Stimulated activated naive B cell treated with anti-CD40 and anti-IgM and Interleukin-4, amounts not matched to agents 10 μg/mL and 1 μg/mL and 100 μg/mL, for 72 hours (primary cell): ENCODE data around the gene SNAPC2.

ENCODE experiments used
- ATAC-seq, 2 donors: fragments of 150-1000 bp; cut with Tn5 transposase; replicated peaks; 2 replicates each; pipeline ENCODE4 v1.10.0; 2021; ENCODE audit warnings: moderate library complexity in 1 of 2
- DNase-seq: peaks from one replicate; pipeline ENCODE4 v3.0.0; 2021
- H3K27ac Mint-ChIP-seq: one replicate; pipeline ENCODE4 v1.8.0; 2022; ENCODE audit warnings: mild to moderate bottlenecking, mixed read lengths
- H3K27me3 Mint-ChIP-seq, 2 donors: one replicate each; pipeline ENCODE4 v1.8.0; 2022; ENCODE audit warnings: mixed read lengths in 2 of 2
- H3K36me3 Mint-ChIP-seq, 2 donors: one replicate each; pipeline ENCODE4 v1.8.0; 2022; ENCODE audit warnings: mixed read lengths in 2 of 2, mild to moderate bottlenecking in 1 of 2
- H3K4me1 Mint-ChIP-seq, 2 donors: one replicate each; pipeline ENCODE4 v1.8.0; 2022; ENCODE audit warnings: mixed read lengths in 2 of 2, mild to moderate bottlenecking in 1 of 2
- H3K4me3 Mint-ChIP-seq, 2 donors: one replicate each; pipeline ENCODE4 v1.8.0; 2022; ENCODE audit warnings: mild to moderate bottlenecking in 2 of 2, mixed read lengths in 2 of 2, moderate library complexity in 1 of 2
- H3K9me3 Mint-ChIP-seq, 2 donors: one replicate each; pipeline ENCODE4 v1.8.0; 2022; ENCODE audit warnings: mixed read lengths in 2 of 2, mild to moderate bottlenecking in 1 of 2

SNAPC2 gene

GRCh38 chr19:7919610-7920518 is at the start of gene SNAPC2:
TSS of gene SNAPC2 (plus strand) at chr19:7920338. CDS start at chr19:7920367, 29 bp downstream.
- Mint-ChIP-seq H3K9me3 (no peaks in the 10 kb centered on the region), H3K27ac (peak within 1 kb of the TSS; percentile 87), H3K36me3 (peaks cover 10 to 18% of the 10 kb centered on the region in 2 donors), H3K27me3 (peaks cover 31 to 53% of the 10 kb centered on the region in 2 donors), H3K4me3 (peak within 1 kb of the TSS; percentile 87 to 89), H3K4me1 (peaks cover 34 to 62% of the 10 kb centered on the region in 2 donors)
- peak; percentile 97 for DNase-seq
- peak; percentile 75 to 78 for ATAC-seq

GRCh38 chr19:7870571-7871436 is 49.3 kb upstream of the SNAPC2 start:
- DNase-seq: peak; percentile 64
- Mint-ChIP-seq H3K36me3 (no peaks in the 10 kb centered on the region), H3K9me3 (peaks cover 5% of the 10 kb centered on the region in 2 donors), H3K27ac (peak overlapping the region; percentile 83), H3K27me3 (peaks cover 52 to 71% of the 10 kb centered on the region in 2 donors), H3K4me1 (peaks cover 34 to 51% of the 10 kb centered on the region in 2 donors), H3K4me3 (peak overlapping the region; percentile 73 to 81)
- ATAC-seq: no peak

DNA sequence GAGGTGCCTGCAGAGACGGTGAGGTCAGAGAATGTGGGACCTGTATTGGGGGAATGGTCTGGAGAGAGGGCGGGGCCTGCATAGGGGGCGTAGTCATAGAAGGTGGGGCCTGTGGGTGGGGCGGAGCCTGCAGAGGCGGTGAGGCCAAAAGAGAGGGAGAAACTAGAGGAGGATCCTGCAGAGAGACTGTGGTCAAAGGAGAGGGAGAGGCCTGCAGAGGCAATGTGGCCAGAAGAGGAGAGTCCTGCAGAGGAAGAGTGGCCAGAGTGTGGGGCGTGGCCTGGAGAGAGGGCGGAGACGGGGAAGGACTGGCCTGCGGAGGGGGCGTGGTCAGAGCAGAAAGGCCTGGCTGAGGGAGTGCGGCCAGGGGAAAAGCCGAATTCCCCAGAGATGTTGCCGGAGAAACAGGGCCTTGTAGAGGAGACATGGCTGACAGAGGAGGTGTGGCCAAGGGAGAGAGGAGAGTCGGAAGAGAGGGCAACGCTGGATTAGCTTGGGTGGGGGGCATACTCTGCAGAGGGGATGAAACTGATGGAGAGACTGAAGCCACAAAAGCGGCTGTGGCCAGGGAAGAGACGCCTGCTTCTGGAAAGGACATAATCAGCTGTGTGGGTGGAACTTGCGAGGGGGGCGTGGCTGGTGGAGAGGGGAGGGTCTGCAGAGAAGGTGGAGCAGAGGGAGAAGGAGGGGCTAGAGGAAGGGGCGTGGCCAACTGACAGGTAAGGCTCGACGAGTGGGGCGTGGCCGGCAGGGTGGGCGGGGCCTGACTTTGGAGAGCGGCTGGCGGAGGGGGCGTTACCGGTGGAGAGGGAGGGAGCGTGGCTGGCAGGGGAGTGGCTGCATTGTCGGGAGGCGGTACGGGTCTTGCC is 48.5 kb upstream of the SNAPC2 start:
- Mint-ChIP-seq H3K4me3 (peak overlapping the region; percentile 73 to 81), H3K36me3 (no peaks in the 10 kb centered on the region), H3K4me1 (peaks cover 34 to 51% of the 10 kb centered on the region in 2 donors), H3K27ac (peak overlapping the region; percentile 83), H3K9me3 (peaks cover 5% of the 10 kb centered on the region in 2 donors), H3K27me3 (peaks cover 56 to 73% of the 10 kb centered on the region in 2 donors)
- peak; percentile 33 to 41 for ATAC-seq
- DNase-seq: peak; percentile 80

DNA sequence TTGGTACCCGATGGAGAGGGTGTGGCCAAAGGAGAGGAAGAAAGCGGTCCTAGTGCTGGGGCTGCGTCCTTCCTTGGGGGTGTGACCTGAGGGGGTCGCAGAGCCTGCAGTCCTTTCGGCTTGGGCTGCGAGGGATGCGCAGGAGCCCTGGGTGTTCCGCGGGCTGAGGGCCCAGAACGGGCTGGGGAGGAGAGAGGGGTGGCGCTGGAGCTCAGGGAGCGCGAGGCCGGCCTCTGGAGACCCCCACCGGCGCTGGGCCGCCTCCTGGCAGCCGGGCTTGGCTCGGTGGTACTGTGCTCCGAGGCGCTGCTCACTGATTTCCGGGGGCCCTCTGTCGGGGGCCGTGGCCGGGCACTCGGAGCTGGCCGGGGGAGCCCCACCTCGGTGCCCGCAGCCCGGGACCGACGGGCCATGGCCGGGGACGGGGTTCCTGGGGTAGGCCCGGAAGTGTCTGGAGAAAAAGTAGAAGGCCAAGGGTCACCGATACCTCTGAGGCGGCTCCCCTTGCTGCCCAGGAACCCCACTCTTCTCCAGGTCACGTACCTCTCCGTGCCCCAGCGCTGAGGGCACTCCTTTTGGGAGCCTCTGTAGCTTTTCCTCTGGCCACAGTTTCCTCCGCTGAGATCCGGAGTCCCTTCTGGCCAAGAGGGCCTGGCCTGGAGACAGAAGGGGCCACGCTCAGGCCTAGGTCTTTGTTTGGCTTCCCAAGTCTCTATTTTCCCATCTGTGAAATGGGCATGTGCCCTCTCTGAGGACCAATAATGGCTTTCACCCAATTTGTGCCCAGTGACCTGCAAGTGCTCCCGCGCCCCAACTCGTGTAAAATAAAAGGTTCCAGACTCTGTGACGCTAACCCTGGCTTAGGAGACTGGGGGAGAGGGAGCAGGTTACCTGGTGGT is 47.6 kb upstream of the SNAPC2 start:
- Mint-ChIP-seq H3K27me3 (peaks cover 47 to 69% of the 10 kb centered on the region in 2 donors), H3K4me3 (peak overlapping the region; percentile 73 to 81), H3K36me3 (no peaks in the 10 kb centered on the region), H3K4me1 (peaks cover 34 to 51% of the 10 kb centered on the region in 2 donors), H3K9me3 (peaks cover 5% of the 10 kb centered on the region in 2 donors), H3K27ac (no peak overlapping the region)
- no peak for ATAC-seq
- no peak for DNase-seq

- Mint-ChIP-seq H3K27me3 (peaks cover 46 to 65% of the 10 kb centered on the region in 2 donors), H3K9me3 (peaks cover 5% of the 10 kb centered on the region in 2 donors), H3K4me3 (peak overlapping the region; percentile 64 to 66), H3K27ac (no peak overlapping the region), H3K36me3 (no peaks in the 10 kb centered on the region), H3K4me1 (peaks cover 31 to 48% of the 10 kb centered on the region in 2 donors)
- DNase-seq: no peak
- ATAC-seq: no peak
These were observed 46.6 kb upstream of the SNAPC2 start for GRCh38 chr19:7873304-7874075.

DNA sequence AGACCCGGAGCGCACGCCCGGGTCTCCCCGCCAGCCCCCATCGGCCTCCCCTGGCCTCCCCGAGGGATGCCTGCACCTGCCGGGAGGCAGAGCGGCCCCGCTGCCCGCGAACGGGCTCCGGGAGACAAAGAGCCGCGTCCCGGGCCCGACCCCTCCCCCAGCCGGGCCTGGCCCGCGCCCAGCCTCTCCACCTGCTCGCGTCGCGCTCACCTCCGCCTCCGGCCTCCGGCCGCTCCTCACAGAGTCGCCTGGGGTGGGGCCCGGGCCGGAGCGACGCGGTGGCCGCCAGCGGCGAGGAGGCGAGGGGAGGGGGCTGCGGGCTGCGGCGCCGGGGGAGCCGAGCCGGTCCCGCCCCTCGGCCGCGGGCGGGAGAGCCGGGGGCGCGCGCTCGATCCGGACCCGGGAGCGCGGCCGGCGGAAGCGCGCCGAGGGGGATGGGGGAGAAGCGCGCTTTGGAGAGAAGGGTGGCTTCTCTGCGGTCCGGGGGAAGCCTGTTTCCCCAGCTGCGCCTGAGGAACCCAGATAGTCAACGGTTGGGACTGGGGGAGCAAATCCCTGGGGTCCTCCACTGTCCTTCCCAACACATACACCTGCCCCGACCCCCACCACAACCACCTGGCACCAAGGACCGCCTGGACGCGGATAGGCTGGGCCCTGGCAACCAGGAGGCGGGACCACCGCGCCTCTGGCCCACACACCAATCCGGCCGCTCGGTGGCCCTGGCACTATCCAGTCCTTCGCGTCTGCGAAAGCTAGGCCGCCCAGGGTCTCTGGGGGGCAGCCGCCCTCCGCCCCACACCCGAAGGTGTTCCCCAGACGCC is 45.9 kb upstream of the SNAPC2 start, which contains the start of gene PRR36:
Gene PRR36, minus strand, starts transcription at position 315 of the 821 bp plus-strand sequence. CDS start 701 bp downstream, outside the sequence.
- H3K27me3 Mint-ChIP-seq: peaks cover 46 to 67% of the 10 kb centered on the region in 2 donors

DNA sequence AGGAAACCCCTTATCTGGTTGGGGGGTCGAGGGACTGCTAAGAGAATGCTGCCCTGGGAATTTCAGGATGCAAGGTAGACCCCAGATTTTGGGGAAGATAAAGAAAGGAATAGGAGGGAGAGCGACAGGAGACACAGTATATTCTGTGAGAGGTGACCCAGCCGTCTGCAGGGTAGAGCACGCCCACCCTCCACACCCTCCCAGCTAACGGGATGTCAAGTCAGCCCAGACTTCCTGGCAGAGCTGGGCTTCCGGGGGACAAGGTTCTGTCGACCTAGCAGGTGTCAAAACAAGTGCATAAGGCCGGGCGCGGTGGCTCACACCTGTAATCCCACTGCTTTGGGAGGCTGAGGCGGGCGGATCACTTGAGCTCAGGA is 45.3 kb upstream of the SNAPC2 start:
- H3K4me3 Mint-ChIP-seq: peak overlapping the region; percentile 70 to 77
- DNase-seq: no peak
- peaks cover 5% of the 10 kb centered on the region in 2 donors for H3K9me3 Mint-ChIP-seq
- H3K36me3 Mint-ChIP-seq: no peaks in the 10 kb centered on the region
- no peak for ATAC-seq
- H3K27ac Mint-ChIP-seq: no peak overlapping the region
- peaks cover 50 to 67% of the 10 kb centered on the region in 2 donors for H3K27me3 Mint-ChIP-seq
- peaks cover 24 to 36% of the 10 kb centered on the region in 2 donors for H3K4me1 Mint-ChIP-seq

More for the DNA sequence above, 45.9 kb upstream of the SNAPC2 start, which contains the start of gene PRR36:
- peaks cover 5% of the 10 kb centered on the region in 2 donors for H3K9me3 Mint-ChIP-seq
- ATAC-seq (no peak), DNase-seq (no peak)
- peaks cover 26 to 40% of the 10 kb centered on the region in 2 donors for H3K4me1 Mint-ChIP-seq
- H3K27ac Mint-ChIP-seq: peak within 1 kb of the TSS; percentile 20
- H3K4me3 Mint-ChIP-seq: peak within 1 kb of the TSS; percentile 70 to 77
- H3K36me3 Mint-ChIP-seq: no peaks in the 10 kb centered on the region

DNA sequence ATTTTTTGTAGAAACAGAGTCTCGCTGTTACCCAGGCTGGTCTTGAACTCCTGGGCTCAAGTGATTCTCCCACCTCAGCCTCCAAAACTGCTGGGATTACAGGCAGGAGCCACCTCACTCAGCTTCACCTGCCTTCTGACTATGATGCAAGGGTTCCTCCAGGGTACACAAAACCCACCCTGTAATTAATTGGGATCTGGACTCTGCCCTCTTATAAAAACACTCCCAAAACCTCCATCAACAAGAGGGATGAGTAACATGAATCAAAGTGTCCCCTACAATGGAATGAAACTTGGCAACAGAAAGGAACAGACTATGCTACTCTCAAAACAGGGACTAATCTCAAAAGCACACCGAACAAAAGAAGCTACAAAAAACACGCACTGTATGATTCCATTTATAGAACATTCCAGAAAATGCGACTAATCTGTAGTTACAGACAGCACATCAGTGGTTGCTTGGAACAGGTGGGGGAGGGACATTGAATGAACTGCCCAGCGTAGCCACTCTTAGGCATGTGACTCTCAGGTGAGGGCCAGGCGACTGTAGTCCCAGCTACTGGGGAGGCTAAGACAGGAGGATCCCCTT is 42.8 kb upstream of the SNAPC2 start:
- no peak for ATAC-seq
- DNase-seq: no peak
- Mint-ChIP-seq H3K27ac (no peak overlapping the region), H3K4me3 (no peak overlapping the region), H3K27me3 (peaks cover 38 to 47% of the 10 kb centered on the region in 2 donors), H3K4me1 (peaks cover 7 to 15% of the 10 kb centered on the region in 2 donors), H3K36me3 (no peaks in the 10 kb centered on the region), H3K9me3 (peaks cover 0 to 3% of the 10 kb centered on the region in 2 donors)

- ATAC-seq (no peak), DNase-seq (no peak)
- peaks cover 0 to 1% of the 10 kb centered on the region in 2 donors for H3K36me3 Mint-ChIP-seq
- H3K27ac Mint-ChIP-seq: no peak overlapping the region
- peaks cover 0 to 4% of the 10 kb centered on the region in 2 donors for H3K9me3 Mint-ChIP-seq
- H3K27me3 Mint-ChIP-seq: peaks cover 32 to 38% of the 10 kb centered on the region in 2 donors
- H3K4me3 Mint-ChIP-seq: no peak overlapping the region
- peaks cover 3 to 5% of the 10 kb centered on the region in 2 donors for H3K4me1 Mint-ChIP-seq
These were observed 40.9 kb upstream of the SNAPC2 start for GRCh38 chr19:7879111-7879807.

- Mint-ChIP-seq H3K4me3 (no peak overlapping the region), H3K27ac (no peak overlapping the region), H3K9me3 (peaks cover 0 to 4% of the 10 kb centered on the region in 2 donors), H3K36me3 (peaks cover 0 to 1% of the 10 kb centered on the region in 2 donors), H3K4me1 (peaks cover 0 to 2% of the 10 kb centered on the region in 2 donors), H3K27me3 (peaks cover 28 to 35% of the 10 kb centered on the region in 2 donors)
- no peak for DNase-seq
- no peak for ATAC-seq
These were observed 40.3 kb upstream of the SNAPC2 start for GRCh38 chr19:7879836-7880235.
